ENCODE measurements around the gene USP49. TPM values are rescaled to one million over a fixed set of nuclear protein-coding genes. Genes with fewer than 3 reads are reported as not detected.

Gene USP49
- total RNA-seq, 2 experiments from 2014 or later: 9.0 to 17.8 TPM

DNA sequence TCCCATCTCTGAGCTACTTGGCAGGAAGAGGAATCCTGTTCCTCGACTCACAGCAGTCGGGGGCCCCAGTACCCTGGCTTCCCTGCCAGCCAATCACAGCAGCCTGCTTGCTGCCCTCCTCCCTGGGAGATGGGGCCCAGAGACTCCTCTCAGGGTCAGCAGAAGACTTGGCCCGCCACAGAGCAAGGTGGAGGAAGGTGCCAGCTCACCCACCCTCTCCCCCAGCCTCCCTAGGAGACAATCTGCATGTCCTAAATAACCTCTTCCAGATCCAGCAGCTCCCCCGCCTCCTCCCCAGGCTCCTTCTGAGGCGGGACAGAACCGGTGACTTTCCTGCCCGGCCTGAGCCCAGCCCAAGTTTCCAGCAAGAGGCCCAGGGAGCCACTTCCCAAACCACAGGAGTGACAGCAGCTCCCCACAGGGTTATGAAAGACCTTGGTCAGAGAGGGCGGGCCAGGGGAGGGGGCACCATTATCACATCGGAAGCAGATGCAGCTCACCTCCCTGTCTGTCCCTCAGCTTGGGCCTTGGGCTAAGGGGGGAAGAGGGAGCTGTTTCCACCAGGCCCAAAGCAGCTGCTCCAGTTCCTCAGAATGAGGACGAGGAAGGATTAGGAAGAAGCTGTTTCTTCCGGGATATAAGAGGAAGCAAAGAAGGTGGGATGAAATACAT lies 44.1 kb upstream of the USP49 start:
- DNase-seq (ENCODE audit: low spot score): peak; percentile 31
- Histone ChIP-seq H3K27ac (ENCODE audit: low read depth, low read length, poor library complexity, severe bottlenecking) (peak overlapping the region; percentile 82), H3K79me2 (ENCODE audit: insufficient read depth, low read depth, low read length) (peaks cover 87% of the 10 kb centered on the region), H3K36me3 (ENCODE audit: insufficient read depth, low read length) (peaks cover 71% of the 10 kb centered on the region), H3K9me3 (ENCODE audit: low read length) (no peaks in the 10 kb centered on the region), H3K4me3 (ENCODE audit: low read depth, low read length, poor library complexity, severe bottlenecking) (peak overlapping the region; percentile 93), H4K20me1 (ENCODE audit: insufficient read depth, low read length) (peaks cover 35% of the 10 kb centered on the region), H3K4me1 (ENCODE audit: insufficient read depth, low read length, poor library complexity, severe bottlenecking) (peaks cover 78% of the 10 kb centered on the region), H3K9me2 (ENCODE audit: insufficient read depth, low read length) (no peaks in the 10 kb centered on the region), H3K4me2 (ENCODE audit: low read length) (peak overlapping the region; percentile 93), H2AFZ (ENCODE audit: low read length) (no peak overlapping the region)
- no TSS peak for BruUV-seq (replicated peaks)
- CTCF ChIA-PET (ENCODE audit: unreplicated experiment): interaction anchor here (0.9 to 2.5 kb wide), 8 partner anchors 15 to 153 kb away, joined by 3 to 9 read pairs (median 4); partner anchors contain the start of genes BYSL and MED20
- TF ChIP-seq EZH2phosphoT487 (IDR thresholded peaks at IDR 0.05; ENCODE audit: borderline replicate concordance, low read depth, low read length) (no peak), CTCF (conservative IDR thresholded peaks at IDR 0.05; ENCODE audit: low read length) (no peak)
- intact Hi-C loops (cut with micrococcal nuclease; ENCODE audit: unreplicated experiment): no loop called here
- POLR2A ChIA-PET: interaction anchor here (0.7 to 3.2 kb wide), 14 partner anchors 10 to 111 kb away, joined by 4 to 19 read pairs (median 6); partner anchors contain the start of genes MED20, TAF8 and USP49

DNA sequence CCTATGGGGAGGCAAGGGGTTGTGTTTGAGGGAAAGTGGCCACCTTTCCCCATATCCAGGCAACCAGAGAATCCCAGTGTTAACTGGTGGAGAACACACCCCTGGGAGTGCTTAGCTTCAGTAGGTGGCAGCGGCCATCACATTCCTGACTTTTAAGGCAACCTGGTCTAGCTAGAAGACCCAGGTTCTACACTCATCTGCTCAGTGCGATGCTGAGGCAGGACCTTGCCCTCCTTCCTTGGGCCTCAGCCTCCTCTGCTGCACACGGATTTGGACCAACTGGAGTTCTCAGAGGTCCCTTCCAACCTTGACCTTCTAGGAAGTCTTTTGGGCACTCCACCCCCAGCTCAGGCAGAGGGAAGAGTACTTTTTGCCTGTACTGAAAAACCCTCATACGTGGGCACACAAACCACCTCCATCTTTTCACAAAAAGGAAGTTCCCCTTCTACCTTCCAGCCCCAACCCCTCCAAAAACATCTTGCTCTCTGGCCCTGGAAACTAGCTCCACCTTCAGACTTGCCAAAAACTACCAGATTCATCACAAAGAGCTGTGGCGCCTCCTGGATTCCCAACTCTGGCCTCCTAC lies 43.5 kb upstream of the USP49 start:
- H4K20me1 ChIP-seq (ENCODE audit: insufficient read depth, low read length): peaks cover 35% of the 10 kb centered on the region
- peak overlapping the region; percentile 93 for H3K4me2 ChIP-seq (ENCODE audit: low read length)
- BruUV-seq (replicated peaks): no TSS peak

More for the DNA sequence above, 43.5 kb upstream of the USP49 start:
- DNase-seq (ENCODE audit: low spot score): no peak
- no peaks in the 10 kb centered on the region for H3K9me2 ChIP-seq (ENCODE audit: insufficient read depth, low read length)
- intact Hi-C loops (cut with micrococcal nuclease; ENCODE audit: unreplicated experiment): no loop called here
- ChIA-PET CTCF (ENCODE audit: unreplicated experiment) (interaction anchor here (0.9 to 2.5 kb wide), 8 partner anchors 14 to 152 kb away, joined by 3 to 9 read pairs (median 4); partner anchors contain the start of genes BYSL and MED20), POLR2A (interaction anchor here (1.1 to 3.2 kb wide), 13 partner anchors 10 to 112 kb away, joined by 3 to 19 read pairs (median 5); partner anchors contain the start of genes MED20, TAF8 and USP49)
- H3K27ac ChIP-seq (ENCODE audit: low read depth, low read length, poor library complexity, severe bottlenecking): peak overlapping the region; percentile 82
- peaks cover 90% of the 10 kb centered on the region for H3K79me2 ChIP-seq (ENCODE audit: insufficient read depth, low read depth, low read length)
- H3K4me3 ChIP-seq (ENCODE audit: low read depth, low read length, poor library complexity, severe bottlenecking): peak overlapping the region; percentile 93
- no peak overlapping the region for H2AFZ ChIP-seq (ENCODE audit: low read length)
- TF ChIP-seq EZH2phosphoT487 (IDR thresholded peaks at IDR 0.05; ENCODE audit: borderline replicate concordance, low read depth, low read length) (no peak), CTCF (conservative IDR thresholded peaks at IDR 0.05; ENCODE audit: low read length) (0 out of 2 replicates have a peak, but pooled peaks have one; percentile 10)
- no peaks in the 10 kb centered on the region for H3K9me3 ChIP-seq (ENCODE audit: low read length)
- H3K4me1 ChIP-seq (ENCODE audit: insufficient read depth, low read length, poor library complexity, severe bottlenecking): peaks cover 80% of the 10 kb centered on the region
- peaks cover 78% of the 10 kb centered on the region for H3K36me3 ChIP-seq (ENCODE audit: insufficient read depth, low read length)

Measured in OCI-LY7 (cell line).